ENCODE results near the gene CPA3.

Gene CPA3

GRCh38 chr3:148911592-148911991 is 46.5 kb downstream of the CPA3 start:
- in situ Hi-C loops (cut with HindIII; ENCODE audit: low sequenced_read_pairs) = no loop called here

- in situ Hi-C loops (cut with HindIII; ENCODE audit: low sequenced_read_pairs) = no loop called here
Measured at GRCh38 chr3:148914936-148915690, 50.0 kb downstream of the CPA3 start.

GRCh38 chr3:148916132-148916531 is 51.0 kb downstream of the CPA3 start:
- in situ Hi-C loops (cut with HindIII; ENCODE audit: low sequenced_read_pairs) = no loop called here

GRCh38 chr3:148922467-148922866 is 57.4 kb downstream of the CPA3 start:
- in situ Hi-C loops (cut with HindIII; ENCODE audit: low sequenced_read_pairs) = no loop called here

DNA sequence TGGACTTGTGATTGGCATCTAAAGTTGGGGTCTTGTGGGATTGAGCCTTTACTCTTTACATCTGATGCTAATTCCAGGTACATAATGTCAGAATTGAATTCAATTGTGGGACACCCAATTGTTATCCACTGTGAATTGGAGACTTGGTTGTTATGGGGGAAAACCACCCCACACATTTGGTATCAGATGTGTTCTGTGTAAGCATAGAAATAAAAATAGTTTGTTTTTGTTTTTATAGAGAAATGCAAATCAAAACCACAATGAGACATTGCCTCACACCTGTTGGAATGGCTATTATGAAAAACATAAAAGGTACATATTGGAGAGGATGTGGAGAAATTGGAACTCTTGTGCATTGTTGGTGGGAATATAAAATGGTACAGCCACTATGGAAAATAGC is 58.5 kb downstream of the CPA3 start:
- in situ Hi-C loops (cut with HindIII; ENCODE audit: low sequenced_read_pairs) = no loop called here

DNA sequence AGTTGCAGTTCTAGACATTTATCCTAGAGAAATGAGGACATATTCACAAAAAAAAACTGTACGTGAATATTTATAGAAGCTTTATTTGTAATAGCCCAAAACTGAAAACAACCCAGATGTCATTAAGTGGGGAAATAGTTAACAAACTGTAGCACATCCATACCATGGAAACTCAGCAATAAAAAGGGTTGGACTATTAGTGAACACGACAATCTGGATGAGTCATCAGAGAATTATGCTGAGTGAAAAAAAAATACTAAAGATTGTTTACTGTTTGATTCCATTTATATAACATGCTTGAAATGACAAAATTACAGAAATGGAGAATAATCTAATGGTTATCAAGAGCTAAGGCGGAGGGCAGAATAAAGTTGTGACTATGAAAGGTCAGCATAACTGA is 59.5 kb downstream of the CPA3 start:
- in situ Hi-C loops (cut with HindIII; ENCODE audit: low sequenced_read_pairs) = no loop called here

DNA sequence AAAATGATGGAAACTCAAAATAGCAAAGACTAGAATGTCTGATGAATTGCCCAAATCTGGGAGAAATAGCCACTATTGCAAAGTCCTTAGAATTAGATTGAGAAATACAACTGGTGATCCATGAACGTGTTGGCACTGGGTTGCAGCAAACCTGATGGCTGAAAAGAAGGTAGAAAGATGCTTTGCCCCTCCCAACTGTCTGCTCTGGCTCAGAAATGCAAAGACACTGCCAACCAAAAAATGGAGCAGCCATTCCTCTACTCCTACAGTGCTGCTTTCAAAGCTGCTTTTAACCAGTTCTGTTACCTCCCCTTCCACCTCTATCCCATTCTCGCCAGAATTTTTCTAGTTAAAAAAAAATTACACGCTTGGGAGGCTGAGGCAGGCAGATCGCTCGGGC is 60.7 kb downstream of the CPA3 start:
- in situ Hi-C loops (cut with HindIII; ENCODE audit: low sequenced_read_pairs) = no loop called here

DNA sequence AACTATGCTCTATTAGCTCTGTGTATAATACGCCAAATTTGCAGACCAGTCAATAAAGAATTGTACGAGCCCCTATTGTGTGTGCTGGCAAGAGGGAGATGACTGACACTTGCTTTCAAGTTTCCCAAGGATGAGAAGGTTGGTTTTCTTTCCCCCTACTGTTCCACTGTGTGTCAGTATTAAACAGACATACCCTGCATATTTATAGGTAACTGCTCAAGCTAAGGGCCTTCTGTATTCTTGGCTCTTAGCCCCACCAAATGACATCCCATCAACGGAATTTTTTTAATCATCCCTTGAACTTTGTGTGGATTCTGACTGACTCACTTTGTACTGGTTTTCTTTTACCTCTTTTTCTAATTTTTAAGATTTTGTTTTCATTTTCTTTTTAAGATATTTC is 65.7 kb downstream of the CPA3 start:
- in situ Hi-C loops (cut with HindIII; ENCODE audit: low sequenced_read_pairs) = no loop called here

- in situ Hi-C loops (cut with HindIII; ENCODE audit: low sequenced_read_pairs) = no loop called here
Measured at GRCh38 chr3:148931574-148931973, 66.5 kb downstream of the CPA3 start.

GRCh38 chr3:148932972-148933371 is 67.9 kb downstream of the CPA3 start:
- in situ Hi-C loops (cut with HindIII; ENCODE audit: low sequenced_read_pairs) = no loop called here

GRCh38 chr3:148937467-148938255 is 72.6 kb downstream of the CPA3 start:
- in situ Hi-C loops (cut with HindIII; ENCODE audit: low sequenced_read_pairs) = no loop called here

DNA sequence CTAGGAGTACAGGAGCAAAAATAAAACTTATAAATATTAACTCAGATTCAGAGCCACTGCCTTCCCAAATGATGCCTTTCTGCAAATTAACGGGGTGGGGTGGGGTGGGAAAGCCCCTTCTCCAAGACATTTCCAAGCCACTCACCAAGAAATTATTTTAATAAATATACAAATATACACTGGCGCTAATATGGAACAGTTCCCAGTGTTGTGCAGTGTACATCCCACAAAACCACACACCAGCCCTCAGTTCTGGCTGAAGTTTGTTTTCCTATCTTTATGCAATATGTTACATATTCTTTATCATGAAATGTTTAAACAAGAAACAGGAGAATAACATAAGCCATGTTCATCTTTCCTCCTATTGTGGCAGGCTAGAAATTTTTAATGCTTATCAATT is 73.2 kb downstream of the CPA3 start:
- in situ Hi-C loops (cut with HindIII; ENCODE audit: low sequenced_read_pairs) = no loop called here

- in situ Hi-C loops (cut with HindIII; ENCODE audit: low sequenced_read_pairs) = no loop called here
Measured at GRCh38 chr3:148938936-148939335, 73.8 kb downstream of the CPA3 start.

- in situ Hi-C loops (cut with HindIII; ENCODE audit: low sequenced_read_pairs) = no loop called here
Measured at GRCh38 chr3:148940983-148941382, 75.9 kb downstream of the CPA3 start.

GRCh38 chr3:148943506-148944205 is 78.6 kb downstream of the CPA3 start:
- in situ Hi-C loops (cut with HindIII; ENCODE audit: low sequenced_read_pairs) = no loop called here

DNA sequence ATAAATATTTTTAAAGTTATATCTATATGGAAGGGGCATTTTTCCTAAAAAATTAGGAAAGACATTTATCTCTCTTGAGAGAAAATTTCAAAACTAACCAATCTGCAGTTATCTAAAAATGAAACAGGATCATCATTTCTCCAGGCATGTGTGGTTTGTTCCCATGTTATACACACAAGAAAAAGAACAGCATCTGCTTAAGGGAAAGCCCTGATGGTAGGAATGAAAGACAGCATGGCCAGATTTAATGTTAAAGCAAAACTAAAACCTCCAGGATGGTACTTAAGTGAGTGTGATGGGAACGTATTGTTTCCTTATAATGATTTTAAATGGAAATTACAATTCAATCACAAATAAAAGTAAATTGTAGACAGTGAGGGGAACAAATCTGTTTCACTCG is 80.0 kb downstream of the CPA3 start:
- in situ Hi-C loops (cut with HindIII; ENCODE audit: low sequenced_read_pairs) = no loop called here
